Activated gamma-delta T cell treated with Interleukin-2 at 50 U/mL for 16 hours (primary cell): Measurements from ENCODE around the gene UFL1.

Experiments
- DNase-seq: peaks from one replicate; pipeline ENCODE4 v3.0.0-alpha.2; 2020

The UFL1 gene

DNA sequence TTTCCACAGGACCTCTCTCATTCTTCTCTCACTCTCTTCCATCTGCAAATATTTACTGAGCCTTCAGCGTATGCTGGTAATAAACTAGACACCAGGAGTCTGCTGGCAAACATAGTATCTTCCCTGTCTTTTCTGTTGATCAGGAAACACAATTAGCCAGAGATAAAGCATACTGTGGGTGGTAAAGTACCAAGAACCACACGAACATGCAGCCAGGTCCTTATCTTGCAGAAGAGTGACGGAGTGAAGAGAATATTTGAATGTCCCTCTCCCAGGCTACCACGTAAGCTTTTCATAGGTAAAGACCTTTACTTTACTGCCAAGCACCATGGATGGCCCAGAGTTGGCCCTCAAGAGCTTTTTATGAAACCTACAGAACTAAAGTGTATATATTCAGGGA, 54.6 kb downstream of the UFL1 start:
- DNase-seq, result no peak

DNA sequence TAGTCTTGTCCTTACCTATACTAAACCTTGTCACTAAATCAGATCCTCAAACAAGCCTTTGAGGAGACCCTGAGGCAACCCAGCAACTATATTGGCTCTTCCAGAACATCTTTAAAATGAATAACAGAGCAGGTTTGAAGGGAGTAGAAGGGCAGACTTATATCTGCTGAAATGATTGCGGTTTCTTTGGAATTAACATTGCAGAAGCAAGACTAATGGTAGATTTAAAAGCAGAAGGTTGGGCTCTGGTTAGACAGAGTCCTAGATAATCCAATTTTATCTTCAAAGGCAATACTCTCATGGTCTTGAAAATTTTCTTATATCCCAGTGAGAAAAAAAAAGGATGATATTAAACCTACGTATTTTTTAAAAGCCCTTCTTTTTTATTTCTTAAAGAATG, 60.4 kb downstream of the UFL1 start:
- DNase-seq, result no peak

DNA sequence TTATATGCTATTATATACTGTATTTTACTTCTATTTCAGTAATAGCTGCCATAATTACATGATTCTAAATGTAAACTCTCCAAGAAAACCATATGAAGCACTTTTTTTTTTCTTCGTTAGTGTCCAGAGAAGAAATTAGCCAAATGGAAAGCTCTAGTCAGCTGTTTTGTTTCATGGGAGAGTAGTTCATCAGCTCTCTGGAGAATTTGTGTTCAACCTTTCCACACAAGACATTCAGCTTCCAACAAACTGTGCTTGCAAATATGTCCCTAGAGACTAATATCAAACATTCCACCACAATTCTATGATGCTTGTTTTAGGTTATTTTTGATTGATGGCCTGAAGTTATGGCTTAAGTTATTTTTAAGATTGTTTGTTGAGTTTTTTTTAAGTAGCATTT, 60.8 kb downstream of the UFL1 start:
- DNase-seq, result no peak

DNA sequence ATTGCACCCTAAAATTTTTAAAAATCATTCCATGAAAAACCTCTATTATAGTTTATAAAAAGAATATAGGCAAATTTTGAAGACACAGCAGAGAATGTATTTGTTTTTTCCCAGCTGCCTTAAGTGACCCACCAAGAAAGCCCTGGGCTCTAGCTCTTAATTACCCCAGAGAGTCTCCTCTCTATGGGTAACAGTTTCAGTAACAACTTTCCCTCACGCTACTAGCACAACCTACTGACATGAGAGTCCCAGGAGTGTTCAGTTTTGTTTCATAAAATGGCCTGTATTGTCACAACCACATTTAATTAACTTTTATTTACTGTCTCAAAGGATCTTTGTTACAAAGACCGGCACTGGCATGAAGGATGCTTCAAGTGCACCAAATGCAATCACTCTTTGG, 82.8 kb downstream of the UFL1 start:
- DNase-seq, result no peak
